Spinal cord (tissue), 10 donors: ENCODE results near the gene PAM. TPM values are rescaled to one million over a fixed set of nuclear protein-coding genes. Genes with fewer than 3 reads are reported as not detected.
"Not testable (repeated sequence)": the region's sequence is repeated elsewhere in the genome, so short reads cannot be mapped to it uniquely, and the experiment has no call there.

Experiments used
- DNase-seq, 6 donors: peaks; one replicate each; pipeline versions ENCODE4 v3.0.0 to v3.0.0-alpha.2; 2013 to 2015; ENCODE audit warnings: low spot score in 6 of 6, low read depth in 4 of 6
- H3K27ac ChIP-seq: one replicate; pipeline ENCODE4 v1.5.1; 2013; ENCODE audit warnings: low read depth, low read length, control low read depth
- H3K27me3 ChIP-seq: one replicate; pipeline ENCODE4 v1.6.1; 2013; ENCODE audit warnings: low read length; ENCODE audit not compliant: control insufficient read depth, insufficient read depth
- H3K36me3 ChIP-seq: one replicate; pipeline ENCODE4 v1.6.1; 2013; ENCODE audit warnings: low read length; ENCODE audit not compliant: control insufficient read depth, insufficient read depth
- H3K4me1 ChIP-seq: one replicate; pipeline ENCODE4 v1.6.1; 2013; ENCODE audit warnings: low read length; ENCODE audit not compliant: control insufficient read depth, insufficient read depth
- H3K4me3 ChIP-seq: one replicate; pipeline ENCODE4 v1.5.1; 2013; ENCODE audit warnings: low read depth, low read length, control low read depth
- H3K9me3 ChIP-seq: one replicate; pipeline ENCODE4 v1.6.1; 2013; ENCODE audit warnings: low read length; ENCODE audit not compliant: control insufficient read depth, insufficient read depth
- WGBS: methylation state at CpG from one replicate; pipeline ENCODE4 v1.1.5; 2013; ENCODE audit warnings: missing lambda C conversion rate; ENCODE audit not compliant: insufficient coverage; 5-methylcytosine and 5-hydroxymethylcytosine counted together
- polyA plus RNA-seq, 2 donors: library from polyadenylated mRNA; unstranded; fragments of 120-200 nt; gene quantifications; one replicate each; pipeline ENCODE4 v1.2.1, GENCODE V29; 2013; ENCODE audit not compliant: insufficient read length in 2 of 2
- total RNA-seq, 2 donors: library from RNA; depleted of rRNA in 1 of 2; stranded (reverse); fragments of 120-200 nt in 1 of 2; fragments of >200 nt in 1 of 2; gene quantifications; one replicate each; pipeline versions ENCODE4 v1.2.3 to v1.2.4, GENCODE V29; 2013 to 2014
- donor health status: healthy.

The PAM gene
- total and polyA plus RNA-seq, 4 donors, result 127 to 201 (median 172) TPM

- Histone ChIP-seq H3K9me3 (no peaks in the 10 kb centered on the region), H3K27ac (no peak overlapping the region), H3K27me3 (no peaks in the 10 kb centered on the region), H3K36me3 (peaks cover 6% of the 10 kb centered on the region), H3K4me3 (no peak overlapping the region), H3K4me1 (no peaks in the 10 kb centered on the region)
- WGBS, result 100% methylated on average over 3 of the region's 3 CpGs
- no peak for DNase-seq
Observed at GRCh38 chr5:102981957-102982635, 227.0 kb downstream of the PAM start.

- Histone ChIP-seq H3K4me1 (no peaks in the 10 kb centered on the region), H3K4me3 (no peak overlapping the region), H3K27ac (no peak overlapping the region), H3K9me3 (no peaks in the 10 kb centered on the region), H3K36me3 (peaks cover 6% of the 10 kb centered on the region), H3K27me3 (no peaks in the 10 kb centered on the region)
- no CpG with 5 or more reads among the region's 3 CpGs for WGBS
- no peak for DNase-seq
Observed at GRCh38 chr5:102986074-102986473, 231.0 kb downstream of the PAM start.

GRCh38 chr5:102988459-102988858 lies 233.4 kb downstream of the PAM start:
- no CpG with 5 or more reads among the region's 3 CpGs for WGBS
- Histone ChIP-seq H3K4me1 (no peaks in the 10 kb centered on the region), H3K9me3 (no peaks in the 10 kb centered on the region), H3K4me3 (no peak overlapping the region), H3K36me3 (no peaks in the 10 kb centered on the region), H3K27ac (no peak overlapping the region), H3K27me3 (no peaks in the 10 kb centered on the region)
- DNase-seq, result no peak

- Histone ChIP-seq H3K27me3 (no peaks in the 10 kb centered on the region), H3K9me3 (no peaks in the 10 kb centered on the region), H3K4me1 (no peaks in the 10 kb centered on the region), H3K4me3 (no peak overlapping the region), H3K27ac (no peak overlapping the region), H3K36me3 (no peaks in the 10 kb centered on the region)
- peak in 1 of 6 donors; percentile 51 for DNase-seq
Observed at GRCh38 chr5:102991802-102992201, 236.7 kb downstream of the PAM start.

GRCh38 chr5:102996011-102996575 lies 241.0 kb downstream of the PAM start:
- Histone ChIP-seq H3K9me3 (no peaks in the 10 kb centered on the region), H3K27ac (no peak overlapping the region), H3K27me3 (no peaks in the 10 kb centered on the region), H3K36me3 (no peaks in the 10 kb centered on the region), H3K4me3 (no peak overlapping the region), H3K4me1 (no peaks in the 10 kb centered on the region)
- peak in 2 of 6 donors; percentile 40 to 48 for DNase-seq
- no CpG with 5 or more reads among the region's 1 CpG for WGBS

GRCh38 chr5:102998224-102998623 lies 243.1 kb downstream of the PAM start:
- Histone ChIP-seq H3K27me3 (no peaks in the 10 kb centered on the region), H3K9me3 (no peaks in the 10 kb centered on the region), H3K27ac (no peak overlapping the region), H3K4me3 (no peak overlapping the region), H3K36me3 (no peaks in the 10 kb centered on the region), H3K4me1 (no peaks in the 10 kb centered on the region)
- WGBS, result no CpG with 5 or more reads among the region's 2 CpGs
- no peak for DNase-seq

GRCh38 chr5:102999191-102999590 lies 244.1 kb downstream of the PAM start:
- Histone ChIP-seq H3K27ac (no peak overlapping the region), H3K4me1 (no peaks in the 10 kb centered on the region), H3K36me3 (no peaks in the 10 kb centered on the region), H3K27me3 (no peaks in the 10 kb centered on the region), H3K4me3 (no peak overlapping the region), H3K9me3 (no peaks in the 10 kb centered on the region)
- no peak for DNase-seq
- WGBS, result 100% methylated on average over 3 of the region's 3 CpGs

- H3K9me3 ChIP-seq, H3K4me1 ChIP-seq, DNase-seq, H3K27ac ChIP-seq, H3K27me3 ChIP-seq, H3K36me3 ChIP-seq, H3K4me3 ChIP-seq: not testable (repeated sequence)
- 100% methylated on average over 1 of the region's 1 CpG for WGBS
Observed at GRCh38 chr5:102999621-103000020, 244.5 kb downstream of the PAM start.

- H3K36me3 ChIP-seq, result no peaks in the 10 kb centered on the region
- H3K9me3 ChIP-seq, result no peaks in the 10 kb centered on the region
- DNase-seq, result no peak
- H3K4me1 ChIP-seq, result no peaks in the 10 kb centered on the region
- no peak overlapping the region for H3K4me3 ChIP-seq
- H3K27ac ChIP-seq, result no peak overlapping the region
- no peaks in the 10 kb centered on the region for H3K27me3 ChIP-seq
Observed at GRCh38 chr5:103000089-103000488, 245.0 kb downstream of the PAM start.

GRCh38 chr5:103003872-103004271 lies 248.8 kb downstream of the PAM start:
- no peaks in the 10 kb centered on the region for H3K9me3 ChIP-seq
- H3K36me3 ChIP-seq, result no peaks in the 10 kb centered on the region
- no peak overlapping the region for H3K27ac ChIP-seq
- H3K27me3 ChIP-seq, result no peaks in the 10 kb centered on the region
- no peak overlapping the region for H3K4me3 ChIP-seq
- no peaks in the 10 kb centered on the region for H3K4me1 ChIP-seq
- peak in 1 of 6 donors; percentile 23 for DNase-seq
- no CpG with 5 or more reads among the region's 4 CpGs for WGBS
